Right lobe of liver (tissue), 6 donors: Measurements from ENCODE around the gene TMEM51. TPM values are rescaled to one million over a fixed set of nuclear protein-coding genes. Genes with fewer than 3 reads are reported as not detected.

Experiments used
- ATAC-seq, 4 donors: fragments of 200-7000 bp; cut with Tn5 transposase; one replicate each; pipeline ENCODE4 v1.9.1; 2020; ENCODE audit warnings: mild to moderate bottlenecking in 4 of 4, moderate library complexity in 4 of 4
- DNase-seq, 3 donors: peaks; one replicate each; pipeline ENCODE4 v3.0.0-alpha.2; 2020
- H3K27ac ChIP-seq, 3 donors: fragments of 200-600 bp; one replicate each; pipeline ENCODE4 v1.8.0; 2022
- H3K27me3 ChIP-seq, 2 donors: fragments of 200-600 bp; one replicate each; pipeline ENCODE4 v1.8.0; 2022
- H3K36me3 ChIP-seq, 4 donors: fragments of 200-600 bp; sonication (generic) in 1 of 4; one replicate each; pipeline versions ENCODE4 v1.5.1 to v1.8.0; 2017 to 2022; ENCODE audit warnings: control low read depth in 1 of 4
- H3K4me1 ChIP-seq, 4 donors: fragments of 200-600 bp; sonication (generic) in 1 of 4; one replicate each; pipeline versions ENCODE4 v1.5.1 to v1.8.0; 2017 to 2022; ENCODE audit warnings: control low read depth in 1 of 4
- H3K4me3 ChIP-seq, 3 donors: fragments of 200-600 bp; one replicate each; pipeline ENCODE4 v1.8.0; 2022
- H3K9me3 ChIP-seq, 4 donors: fragments of 200-600 bp; sonication (generic) in 1 of 4; one replicate each; pipeline versions ENCODE4 v1.5.1 to v1.8.0; 2017 to 2022; ENCODE audit warnings: control low read depth in 1 of 4
- POLR2A ChIP-seq: fragments of 450-650 bp; IDR thresholded peaks from one replicate; pipeline ENCODE4 v1.6.1; 2017; ENCODE audit warnings: antibody characterized with exemption, mild to moderate bottlenecking
- WGBS: methylation state at CpG from one replicate; pipeline ENCODE4 v1.1.6; 2018; ENCODE audit warnings: low coverage, low lambda C conversion rate; ENCODE audit not compliant: insufficient coverage; ENCODE audit errors: missing lambda C conversion rate; 5-methylcytosine and 5-hydroxymethylcytosine counted together
- intact Hi-C, 2 donors: fragments of 100-400 bp; cut with DNase I; formaldehyde crosslinking; loops; one replicate each; pipeline versions ENCODE4 v1.11.2 to v1.14.1; 2022
- total RNA-seq, 6 experiments: library from RNA; depleted of rRNA in 2 of 6; stranded (reverse); fragments of >200 nt in 2 of 6; fragmentation: NEBNext Ultra II Directional in 3 of 6; extraction: Animal tissue kit (Norgen Biotek cat#: 25700) in 3 of 6; gene quantifications; one replicate each; pipeline versions ENCODE4 v1.1.0 to v1.2.4, GENCODE V29; 2016 to 2023
- TF ChIP-seq, protein P1 (sequence below), 4 donors: fragments of 200-600 bp in 3 of 4; fragments of 450-650 bp in 1 of 4; IDR thresholded peaks; one replicate each; pipeline versions ENCODE4 v1.5.1 to v1.8.0; 2016 to 2022; ENCODE audit warnings: antibody characterized with exemption in 4 of 4, mild to moderate bottlenecking in 2 of 4
- donor health status: DM: no; HTN: yes; CAD: no.
- donor health status: DM: no; HTN: no; CAD: no.
- donor health status: DM: no; HTN: no; CAD: no.
- donor health status: DM: no; HTN: yes; CAD: no.
- donor health status: DM: no; HTN: yes; CAD: no.

Gene TMEM51
- total RNA-seq, 6 experiments from 2014 or later: 1.3 to 5.4 (median 1.9) TPM

DNA sequence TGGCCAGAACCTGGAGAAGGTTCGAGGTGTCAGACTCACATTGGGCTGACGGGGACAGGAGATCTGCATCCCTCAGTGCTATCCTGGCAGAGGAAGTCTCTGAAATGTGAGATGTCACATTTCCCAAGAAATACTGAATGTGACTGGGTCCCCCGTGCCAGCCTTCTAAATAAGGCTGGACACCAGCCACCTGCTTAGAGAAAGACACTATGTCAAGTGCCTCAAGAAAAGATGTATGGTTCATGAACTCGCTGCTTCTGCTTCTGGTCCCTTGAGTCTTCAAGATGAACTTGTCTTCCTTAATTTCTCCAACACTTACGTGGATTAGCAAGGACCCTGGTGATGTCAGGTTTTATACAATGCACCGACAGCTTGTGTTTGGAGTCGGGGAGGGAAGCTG is 51.4 kb downstream of the TMEM51 start:
- ATAC-seq: no peak
- Histone ChIP-seq H3K4me1 (peaks cover 0 to 26% (median 11%) of the 10 kb centered on the region in 4 donors), H3K36me3 (no peaks in the 10 kb centered on the region), H3K9me3 (no peaks in the 10 kb centered on the region), H3K27ac (no peak overlapping the region), H3K27me3 (peaks cover 0 to 26% of the 10 kb centered on the region in 2 donors), H3K4me3 (no peak overlapping the region)
- TF ChIP-seq POLR2A: no peak
- TF ChIP-seq, protein P1, sequence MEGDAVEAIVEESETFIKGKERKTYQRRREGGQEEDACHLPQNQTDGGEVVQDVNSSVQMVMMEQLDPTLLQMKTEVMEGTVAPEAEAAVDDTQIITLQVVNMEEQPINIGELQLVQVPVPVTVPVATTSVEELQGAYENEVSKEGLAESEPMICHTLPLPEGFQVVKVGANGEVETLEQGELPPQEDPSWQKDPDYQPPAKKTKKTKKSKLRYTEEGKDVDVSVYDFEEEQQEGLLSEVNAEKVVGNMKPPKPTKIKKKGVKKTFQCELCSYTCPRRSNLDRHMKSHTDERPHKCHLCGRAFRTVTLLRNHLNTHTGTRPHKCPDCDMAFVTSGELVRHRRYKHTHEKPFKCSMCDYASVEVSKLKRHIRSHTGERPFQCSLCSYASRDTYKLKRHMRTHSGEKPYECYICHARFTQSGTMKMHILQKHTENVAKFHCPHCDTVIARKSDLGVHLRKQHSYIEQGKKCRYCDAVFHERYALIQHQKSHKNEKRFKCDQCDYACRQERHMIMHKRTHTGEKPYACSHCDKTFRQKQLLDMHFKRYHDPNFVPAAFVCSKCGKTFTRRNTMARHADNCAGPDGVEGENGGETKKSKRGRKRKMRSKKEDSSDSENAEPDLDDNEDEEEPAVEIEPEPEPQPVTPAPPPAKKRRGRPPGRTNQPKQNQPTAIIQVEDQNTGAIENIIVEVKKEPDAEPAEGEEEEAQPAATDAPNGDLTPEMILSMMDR (IDR thresholded peaks at IDR 0.05): no peak
- WGBS: 54% methylated on average over 5 of the region's 7 CpGs
- intact Hi-C loops: no loop called here
- no peak for DNase-seq

DNA sequence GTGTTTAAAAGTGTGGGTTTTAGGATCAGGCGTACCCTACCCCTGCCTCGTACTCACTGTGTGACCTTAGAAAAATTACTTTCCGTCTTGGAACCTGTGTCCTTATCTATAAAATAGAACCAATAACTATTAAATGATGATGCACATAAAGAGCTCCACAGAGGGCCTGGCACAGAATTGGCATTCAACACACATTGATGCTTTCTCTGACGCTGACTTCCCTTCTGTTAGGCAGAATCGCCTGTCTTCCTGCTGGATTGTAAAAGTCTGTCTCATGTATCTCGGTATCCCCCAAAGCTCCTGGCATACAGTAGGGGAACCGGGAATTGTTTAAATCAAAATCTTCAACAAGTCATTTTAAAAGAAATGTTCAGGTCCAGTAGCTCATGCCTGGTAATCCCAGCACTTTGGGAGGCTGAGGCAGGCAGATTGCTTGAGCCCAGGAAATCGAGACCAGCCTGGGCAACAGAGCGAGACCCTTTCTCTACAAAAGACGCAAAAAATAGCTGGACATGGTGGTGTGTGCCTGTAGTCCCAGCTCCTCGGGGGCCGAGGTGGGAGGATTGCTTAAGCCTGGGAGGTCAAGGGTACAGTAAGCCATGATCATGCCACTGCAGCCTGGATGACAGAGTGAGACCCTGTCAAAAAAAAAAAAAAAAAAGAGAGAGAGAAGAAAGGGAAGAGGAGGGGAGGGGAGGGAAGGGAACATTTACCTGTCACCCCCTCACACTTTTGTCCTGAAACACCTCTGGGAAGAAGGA is 52.2 kb downstream of the TMEM51 start:
- Histone ChIP-seq H3K4me1 (peaks cover 0 to 18% (median 8%) of the 10 kb centered on the region in 4 donors), H3K27ac (no peak overlapping the region), H3K36me3 (no peaks in the 10 kb centered on the region), H3K9me3 (no peaks in the 10 kb centered on the region), H3K27me3 (peaks cover 0 to 26% of the 10 kb centered on the region in 2 donors), H3K4me3 (no peak overlapping the region)
- intact Hi-C loops: no loop called here
- WGBS: 68% methylated on average over 11 of the region's 12 CpGs
- TF ChIP-seq, protein P1 (IDR thresholded peaks at IDR 0.05): no peak
- TF ChIP-seq POLR2A: no peak
- DNase-seq (no peak), ATAC-seq (no peak)

DNA sequence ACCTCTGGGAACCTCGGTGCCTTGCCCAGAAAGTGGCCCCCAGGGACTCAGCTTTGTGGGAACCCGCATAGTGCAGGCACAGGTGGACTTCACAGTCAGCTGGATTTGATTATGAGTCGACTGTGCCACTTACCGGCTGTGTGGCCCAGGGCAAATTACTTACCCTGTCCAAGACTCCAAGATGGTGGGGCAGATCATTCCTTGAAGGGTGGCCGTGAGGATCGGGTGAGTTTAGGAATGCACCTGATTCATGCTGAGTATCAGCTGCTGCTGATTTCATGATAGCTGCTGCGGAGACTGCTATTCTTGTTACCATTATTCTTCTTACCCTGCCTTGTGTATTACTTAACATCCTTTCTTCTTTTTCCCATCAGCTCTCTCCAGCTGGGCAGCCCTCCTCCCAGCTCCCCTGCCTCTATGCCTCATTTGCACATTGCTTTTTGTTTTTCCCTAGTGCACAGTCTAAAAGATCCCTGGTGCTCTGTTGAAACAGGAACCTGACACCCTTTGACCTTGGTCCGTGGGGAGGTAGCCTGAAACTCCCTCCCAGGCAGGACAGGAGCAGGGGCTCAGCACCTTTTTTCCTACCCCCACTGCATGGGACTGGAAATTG is 53.0 kb downstream of the TMEM51 start:
- DNase-seq: no peak
- H3K4me1 ChIP-seq: peaks cover 0 to 10% (median 5%) of the 10 kb centered on the region in 4 donors
- WGBS: 35% methylated on average over 3 of the region's 8 CpGs

DNA sequence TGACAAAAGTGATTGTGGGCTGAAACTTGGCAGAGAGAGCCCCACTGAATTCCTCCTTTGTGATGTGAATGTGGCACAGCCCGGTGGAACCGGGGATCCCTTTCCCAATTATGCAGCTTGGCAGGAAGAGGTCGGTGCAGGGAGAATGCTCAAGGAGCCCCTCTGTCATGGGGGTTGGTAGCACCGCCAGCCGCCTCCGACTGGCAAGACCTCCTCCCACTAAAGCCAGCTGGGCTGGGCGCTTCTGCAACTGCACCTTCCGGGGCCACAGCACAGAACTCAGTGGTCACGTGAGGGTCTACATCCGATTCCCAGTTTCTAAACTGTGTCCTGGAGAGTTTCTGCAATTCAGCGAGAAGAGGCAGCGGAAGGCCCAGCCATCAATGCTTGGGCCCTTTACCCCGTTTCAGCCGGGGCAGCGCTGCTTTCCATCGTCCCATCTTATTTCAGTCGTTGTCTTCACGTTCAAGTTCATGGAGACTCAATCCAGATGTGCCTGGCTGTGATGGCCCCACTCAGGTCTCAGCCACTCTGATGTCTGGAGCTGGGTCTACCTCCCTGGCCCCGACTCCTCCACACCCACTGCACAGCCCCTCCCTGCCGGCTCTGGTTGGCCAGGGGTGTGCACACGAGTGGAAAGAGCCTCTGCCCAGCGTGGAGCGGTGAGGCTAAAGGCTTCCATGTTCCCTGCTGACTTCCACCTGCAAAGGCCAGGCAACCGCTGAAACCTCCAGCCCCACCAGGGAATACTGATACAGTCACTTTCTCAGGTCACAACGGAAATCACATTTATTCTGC is 53.7 kb downstream of the TMEM51 start:
- peak in 1 of 4 donors; percentile 15 for ATAC-seq
- no peak for TF ChIP-seq POLR2A
- TF ChIP-seq, protein P1 (IDR thresholded peaks at IDR 0.05): no peak
- no peak for DNase-seq
- no peak overlapping the region for H3K27ac ChIP-seq
- H3K4me3 ChIP-seq: no peak overlapping the region
- intact Hi-C loops: no loop called here
- 53% methylated on average over 13 of the region's 25 CpGs for WGBS
- no peaks in the 10 kb centered on the region for H3K36me3 ChIP-seq
- peaks cover 0 to 3% (median 1%) of the 10 kb centered on the region in 4 donors for H3K4me1 ChIP-seq
- H3K9me3 ChIP-seq: no peaks in the 10 kb centered on the region
- peaks cover 0 to 37% of the 10 kb centered on the region in 2 donors for H3K27me3 ChIP-seq

More for the DNA sequence above, 53.0 kb downstream of the TMEM51 start:
- no peak overlapping the region for H3K27ac ChIP-seq
- H3K27me3 ChIP-seq: peaks cover 0 to 30% of the 10 kb centered on the region in 2 donors
- intact Hi-C loops: no loop called here
- peak in 1 of 4 donors; percentile 8 for ATAC-seq
- H3K9me3 ChIP-seq: no peaks in the 10 kb centered on the region
- no peaks in the 10 kb centered on the region for H3K36me3 ChIP-seq
- no peak for TF ChIP-seq POLR2A
- TF ChIP-seq, protein P1 (IDR thresholded peaks at IDR 0.05): no peak
- no peak overlapping the region for H3K4me3 ChIP-seq
